ENCODE data around the gene ATP5F1C. TPM values are rescaled to one million over a fixed set of nuclear protein-coding genes. Genes with fewer than 3 reads are reported as not detected.

ATP5F1C gene
- total RNA-seq, 3 donors from 2014 or later, result 224 to 245 (median 224) TPM

- Histone ChIP-seq H3K9me3 (no peaks in the 10 kb centered on the region), H3K36me3 (no peaks in the 10 kb centered on the region), H3K27me3 (no peaks in the 10 kb centered on the region), H3K4me3 (no peak overlapping the region), H3K27ac (no peak overlapping the region), H3K4me1 (no peaks in the 10 kb centered on the region)
- no peak for DNase-seq (ENCODE audit: low spot score in 2 of 2)
- intact Hi-C loops (cut with DNase I; ENCODE audit: low total_unique reads), result no loop called here
- TF ChIP-seq POLR2AphosphoS5 (IDR thresholded peaks at IDR 0.05), result no peak
- no peak for TF ChIP-seq POLR2A (IDR thresholded peaks at IDR 0.05)
- no peak for TF ChIP-seq CTCF (IDR thresholded peaks at IDR 0.05)
Measured at GRCh38 chr10:7794251-7795026, 6.5 kb downstream of the ATP5F1C start.

DNA sequence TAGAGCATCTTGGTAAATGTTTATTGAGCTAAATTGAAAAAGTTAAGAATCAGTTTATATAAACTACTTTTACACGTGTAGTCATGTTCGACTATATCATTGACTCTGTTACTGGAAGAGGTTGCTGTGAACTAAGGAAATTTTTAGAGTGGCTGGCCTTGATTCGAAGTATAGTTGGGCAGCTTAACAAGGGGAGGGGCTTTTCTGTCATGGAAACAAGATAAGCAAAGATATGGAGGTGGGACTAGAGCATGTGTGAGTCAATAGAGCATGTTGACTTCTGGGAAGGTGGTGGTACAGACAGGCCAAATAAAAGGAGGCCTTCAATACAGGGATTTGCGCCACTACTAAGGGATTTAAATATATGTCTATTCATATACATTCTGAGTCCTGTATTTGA is 7.6 kb downstream of the ATP5F1C start:
- H3K4me3 ChIP-seq, result no peak overlapping the region
- TF ChIP-seq POLR2A (IDR thresholded peaks at IDR 0.05) (no peak), CTCF (IDR thresholded peaks at IDR 0.05) (no peak), POLR2AphosphoS5 (IDR thresholded peaks at IDR 0.05) (no peak)
- intact Hi-C loops (cut with DNase I; ENCODE audit: low total_unique reads), result no loop called here

GRCh38 chr10:7797582-7797981 is 9.6 kb downstream of the ATP5F1C start:
- no peak for TF ChIP-seq POLR2A (IDR thresholded peaks at IDR 0.05)
- TF ChIP-seq POLR2AphosphoS5 (IDR thresholded peaks at IDR 0.05), result no peak
- no peak for TF ChIP-seq CTCF (IDR thresholded peaks at IDR 0.05)
- Histone ChIP-seq H3K9me3 (no peaks in the 10 kb centered on the region), H3K36me3 (peaks cover 14% of the 10 kb centered on the region), H3K4me1 (no peaks in the 10 kb centered on the region), H3K27me3 (no peaks in the 10 kb centered on the region), H3K4me3 (no peak overlapping the region), H3K27ac (no peak overlapping the region)
- intact Hi-C loops (cut with DNase I; ENCODE audit: low total_unique reads), result no loop called here
- no peak for DNase-seq (ENCODE audit: low spot score in 2 of 2)

More for the DNA sequence above, 7.6 kb downstream of the ATP5F1C start:
- Histone ChIP-seq H3K36me3 (no peaks in the 10 kb centered on the region), H3K27ac (no peak overlapping the region), H3K27me3 (no peaks in the 10 kb centered on the region), H3K9me3 (no peaks in the 10 kb centered on the region), H3K4me1 (no peaks in the 10 kb centered on the region)
- no peak for DNase-seq (ENCODE audit: low spot score in 2 of 2)

- H3K9me3 ChIP-seq, result no peaks in the 10 kb centered on the region
- DNase-seq (ENCODE audit: low spot score in 2 of 2), result no peak
- no peak overlapping the region for H3K27ac ChIP-seq
- no peak for TF ChIP-seq CTCF (IDR thresholded peaks at IDR 0.05)
- TF ChIP-seq POLR2A (IDR thresholded peaks at IDR 0.05), result no peak
- no peak for TF ChIP-seq POLR2AphosphoS5 (IDR thresholded peaks at IDR 0.05)
- intact Hi-C loops (cut with DNase I; ENCODE audit: low total_unique reads), result no loop called here
- peaks cover 19% of the 10 kb centered on the region for H3K36me3 ChIP-seq
- H3K4me1 ChIP-seq, result no peaks in the 10 kb centered on the region
- H3K4me3 ChIP-seq, result no peak overlapping the region
- no peaks in the 10 kb centered on the region for H3K27me3 ChIP-seq
Measured at GRCh38 chr10:7802606-7803005, 14.6 kb downstream of the ATP5F1C start.

DNA sequence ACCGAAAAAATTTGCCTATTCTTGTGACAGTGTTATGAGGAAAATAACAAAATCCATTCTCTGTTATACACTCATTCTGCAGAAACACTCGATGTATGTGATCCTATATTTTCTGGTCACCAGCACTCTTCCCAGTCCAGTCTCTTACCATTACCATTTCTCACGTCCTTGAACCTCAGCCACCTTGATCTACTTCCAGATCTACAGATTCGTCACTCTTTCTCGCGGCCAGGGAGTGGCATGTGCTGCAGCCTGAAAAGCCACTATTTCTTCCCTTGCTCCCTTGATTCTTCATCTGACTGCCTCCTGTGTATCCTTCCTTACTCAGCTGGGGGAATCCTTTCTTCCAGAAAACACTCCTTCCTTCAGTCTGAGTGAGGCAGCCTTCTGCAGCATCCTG is 16.2 kb downstream of the ATP5F1C start:
- TF ChIP-seq CTCF (IDR thresholded peaks at IDR 0.05), result no peak
- no peak for TF ChIP-seq POLR2A (IDR thresholded peaks at IDR 0.05)
- TF ChIP-seq POLR2AphosphoS5 (IDR thresholded peaks at IDR 0.05), result no peak
- no peaks in the 10 kb centered on the region for H3K9me3 ChIP-seq
- intact Hi-C loops (cut with DNase I; ENCODE audit: low total_unique reads), result no loop called here
- H3K27me3 ChIP-seq, result no peaks in the 10 kb centered on the region
- H3K4me1 ChIP-seq, result no peaks in the 10 kb centered on the region
- DNase-seq (ENCODE audit: low spot score in 2 of 2), result no peak
- H3K4me3 ChIP-seq, result no peak overlapping the region
- H3K36me3 ChIP-seq, result peaks cover 19% of the 10 kb centered on the region
- no peak overlapping the region for H3K27ac ChIP-seq

All from breast epithelium (tissue), 4 donors.